ENCODE data around the gene TUBB2B.

DNA sequence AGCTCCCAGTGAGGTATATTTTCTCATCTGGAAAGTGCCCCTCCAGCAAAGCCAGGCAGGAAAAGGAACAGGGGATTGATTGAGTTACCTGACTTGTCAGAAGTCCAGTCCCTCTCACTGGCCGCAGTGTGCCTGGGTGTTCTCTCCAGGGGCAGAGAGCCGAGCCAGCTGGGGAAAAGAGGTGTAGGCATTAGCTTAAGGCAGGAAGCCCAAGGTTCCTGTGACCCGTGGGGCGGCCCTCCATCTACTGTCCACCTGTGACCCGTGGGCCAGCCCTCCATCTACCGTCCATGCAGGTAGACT is 34.0 kb upstream of the TUBB2B start:
- no peak for TF ChIP-seq POLR2AphosphoS5 (IDR thresholded peaks at IDR 0.05; ENCODE audit: low read depth, low read length)
- no peak for TF ChIP-seq SPI1 (IDR thresholded peaks at IDR 0.05; ENCODE audit: low read depth, low read length)
- TF ChIP-seq POLR2A (IDR thresholded peaks at IDR 0.05; ENCODE audit: low read depth, low read length) = no peak
- TF ChIP-seq TAF1 (IDR thresholded peaks at IDR 0.05; ENCODE audit: low read depth, low read length) = no peak
